AG10803 (cell line): Measurements from ENCODE around the gene PRKAG2.
A peak's percentile ranks its signal among the peaks of the same experiment; 100 is the strongest.

Experiments used
- DNase-seq: peaks from one replicate; pipeline ENCODE4 v3.0.0; 2010; ENCODE audit warnings: low read depth
- H3K4me3 ChIP-seq: 2 replicates; pipeline ENCODE4 v1.5.1; 2011; ENCODE audit warnings: mild to moderate bottlenecking, low read length, control low read depth
- TF ChIP-seq, protein P1 (sequence below): conservative IDR thresholded peaks from 2 replicates; pipeline ENCODE4 v1.5.1; 2011; ENCODE audit warnings: mild to moderate bottlenecking, low read length, control low read depth, inconsistent platforms

PRKAG2 gene

DNA sequence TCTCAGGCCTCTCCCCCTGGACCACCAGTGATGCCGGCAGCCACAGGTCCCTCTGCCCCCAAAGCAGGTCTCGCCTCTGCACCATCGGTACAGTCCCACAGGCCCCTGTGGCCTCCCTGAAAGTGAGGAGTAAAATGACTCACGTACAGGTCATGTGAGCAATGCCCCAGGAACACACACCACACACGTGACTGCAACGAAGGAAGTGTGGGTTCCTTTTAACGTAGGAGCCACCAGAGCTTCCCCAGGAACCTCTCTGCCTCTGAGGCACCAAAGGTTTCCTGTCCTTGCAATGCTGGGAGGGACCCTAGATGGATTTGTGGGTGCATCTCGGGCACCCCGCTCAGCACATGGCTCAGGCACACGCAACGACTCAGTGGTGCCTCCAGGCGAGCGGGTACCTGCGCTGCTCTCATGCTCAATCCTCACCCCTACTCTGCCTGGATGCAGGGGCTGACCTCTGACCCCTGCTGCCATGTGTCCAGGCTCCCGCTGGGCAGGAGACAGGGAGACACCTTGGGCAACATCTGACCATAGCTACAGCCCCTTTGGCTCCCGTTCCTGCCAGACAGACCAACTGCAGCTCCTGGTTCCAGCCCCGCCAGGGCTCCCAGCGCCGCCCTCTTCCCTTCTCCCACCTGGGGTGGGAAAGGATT is 120.7 kb downstream of the PRKAG2 start:
- TF ChIP-seq, protein P1, sequence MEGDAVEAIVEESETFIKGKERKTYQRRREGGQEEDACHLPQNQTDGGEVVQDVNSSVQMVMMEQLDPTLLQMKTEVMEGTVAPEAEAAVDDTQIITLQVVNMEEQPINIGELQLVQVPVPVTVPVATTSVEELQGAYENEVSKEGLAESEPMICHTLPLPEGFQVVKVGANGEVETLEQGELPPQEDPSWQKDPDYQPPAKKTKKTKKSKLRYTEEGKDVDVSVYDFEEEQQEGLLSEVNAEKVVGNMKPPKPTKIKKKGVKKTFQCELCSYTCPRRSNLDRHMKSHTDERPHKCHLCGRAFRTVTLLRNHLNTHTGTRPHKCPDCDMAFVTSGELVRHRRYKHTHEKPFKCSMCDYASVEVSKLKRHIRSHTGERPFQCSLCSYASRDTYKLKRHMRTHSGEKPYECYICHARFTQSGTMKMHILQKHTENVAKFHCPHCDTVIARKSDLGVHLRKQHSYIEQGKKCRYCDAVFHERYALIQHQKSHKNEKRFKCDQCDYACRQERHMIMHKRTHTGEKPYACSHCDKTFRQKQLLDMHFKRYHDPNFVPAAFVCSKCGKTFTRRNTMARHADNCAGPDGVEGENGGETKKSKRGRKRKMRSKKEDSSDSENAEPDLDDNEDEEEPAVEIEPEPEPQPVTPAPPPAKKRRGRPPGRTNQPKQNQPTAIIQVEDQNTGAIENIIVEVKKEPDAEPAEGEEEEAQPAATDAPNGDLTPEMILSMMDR: no peak
- DNase-seq: peak; percentile 29
- H3K4me3 ChIP-seq: no peak overlapping the region

DNA sequence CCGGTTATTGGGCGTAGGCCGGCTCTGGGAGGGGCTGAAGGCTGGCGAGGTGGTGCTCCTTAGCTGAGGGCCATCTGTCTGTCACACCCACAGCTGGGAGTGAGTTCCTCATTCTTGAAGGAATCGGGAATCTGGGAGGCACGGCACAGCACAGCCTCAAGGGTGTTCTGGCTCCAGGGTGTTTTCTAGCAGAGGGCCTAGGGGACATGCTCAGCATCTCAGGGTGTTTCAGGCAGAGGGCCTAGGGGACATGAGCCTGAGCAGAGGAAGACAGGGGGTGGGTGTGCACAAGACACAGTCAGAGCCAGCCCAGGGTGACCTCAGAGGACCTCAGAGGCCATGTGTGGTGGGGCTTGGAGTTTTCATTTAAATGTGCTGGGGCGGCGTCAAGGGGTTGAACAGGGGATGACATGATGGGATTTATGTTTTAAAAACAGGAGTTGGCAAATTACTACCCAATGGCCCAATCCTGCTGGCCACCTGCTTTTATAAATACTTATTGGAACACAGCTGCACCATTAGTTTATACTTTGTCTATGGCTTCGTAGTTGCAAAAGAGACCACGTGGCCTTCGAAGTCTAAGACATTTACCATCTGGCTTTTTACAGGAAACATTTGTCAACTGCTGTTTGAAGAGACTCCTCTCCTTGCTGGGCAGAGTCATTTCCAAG is 121.6 kb downstream of the PRKAG2 start:
- no peak overlapping the region for H3K4me3 ChIP-seq
- DNase-seq: peak; percentile 88
- TF ChIP-seq, protein P1: no peak; the same call in none of the 2 replicates

DNA sequence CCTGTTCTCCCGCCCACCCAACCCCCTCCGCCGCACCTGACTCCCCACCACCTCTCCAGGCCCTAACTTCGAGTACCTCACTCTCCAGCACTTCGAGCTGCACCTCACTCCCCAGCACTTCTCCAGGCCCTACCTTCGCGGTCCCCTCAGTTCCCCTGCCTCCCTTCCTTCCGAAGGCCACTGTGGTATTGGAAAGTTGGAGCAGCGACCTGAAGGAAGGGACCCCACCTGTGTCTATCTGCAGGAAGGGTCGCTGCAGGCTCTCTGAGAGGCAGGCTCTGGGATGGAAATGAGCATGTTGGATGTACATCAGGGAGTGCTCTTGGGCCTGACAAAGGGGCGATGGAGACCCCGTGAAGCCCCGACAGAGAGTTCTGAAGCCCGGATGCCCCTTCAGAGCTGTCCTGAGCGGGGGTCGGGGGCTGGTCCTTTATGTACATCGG is 122.2 kb downstream of the PRKAG2 start:
- no peak overlapping the region for H3K4me3 ChIP-seq
- TF ChIP-seq, protein P1: no peak
- DNase-seq: no peak

DNA sequence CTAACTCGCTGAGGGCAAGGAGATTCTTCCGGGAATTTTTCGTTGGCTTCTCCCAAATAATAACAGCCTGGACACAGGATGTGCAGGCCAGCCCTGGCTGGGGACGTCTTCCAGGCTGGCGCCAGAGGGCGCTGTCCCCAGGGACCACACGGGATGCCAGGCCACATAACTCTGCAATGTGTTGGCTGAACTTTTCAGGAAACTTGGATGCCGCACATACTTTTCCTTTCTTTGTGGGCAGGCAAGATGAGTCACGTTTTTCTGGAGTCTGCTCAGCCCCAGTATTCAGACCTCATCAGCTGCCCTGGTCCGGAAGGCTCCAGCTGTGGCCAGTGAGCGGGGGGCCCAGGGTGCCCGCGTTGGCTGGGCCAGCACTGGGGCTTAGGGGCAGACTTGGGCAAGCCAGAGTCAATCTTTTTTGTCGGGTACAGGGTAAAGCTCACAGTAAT is 122.7 kb downstream of the PRKAG2 start:
- peak; percentile 99 for DNase-seq
- no peak overlapping the region for H3K4me3 ChIP-seq
- TF ChIP-seq, protein P1: peak; percentile 99

DNA sequence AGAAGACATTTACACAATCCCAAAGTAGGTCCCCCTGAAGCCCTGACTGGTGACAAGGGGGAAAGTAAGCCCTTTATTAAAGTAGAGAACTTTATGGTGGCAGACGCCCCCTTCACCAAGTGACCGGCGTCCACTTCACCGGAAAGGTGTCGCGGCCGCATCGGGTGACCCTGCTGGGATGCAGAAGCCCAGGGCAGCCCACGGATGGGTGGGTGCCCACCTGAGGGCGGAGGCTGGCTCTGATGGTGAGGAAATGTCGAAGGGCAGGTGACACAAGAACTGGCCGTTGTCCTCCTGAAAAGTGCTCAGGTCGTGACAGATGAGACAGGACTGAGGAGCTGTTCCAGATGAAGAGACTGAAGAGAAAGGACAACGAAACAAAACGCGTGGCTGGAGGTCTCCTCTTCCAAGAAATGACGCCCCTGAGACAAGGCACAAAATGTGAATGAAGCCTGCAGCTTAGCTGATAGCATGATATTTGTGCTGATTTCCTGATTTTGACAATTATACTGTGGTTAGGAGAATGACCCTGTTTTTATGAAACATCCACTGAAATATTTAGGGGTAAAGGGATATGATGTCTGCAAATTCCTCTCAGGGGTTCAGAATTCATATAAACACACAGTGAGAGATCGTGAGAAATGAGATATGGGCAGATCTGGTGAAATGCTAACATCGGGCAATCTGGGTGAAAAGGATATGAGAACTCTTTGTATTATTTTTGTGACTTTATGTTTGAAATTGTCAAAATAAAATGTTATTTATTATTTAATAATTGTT is 123.9 kb downstream of the PRKAG2 start:
- no peak for DNase-seq
- no peak overlapping the region for H3K4me3 ChIP-seq
- TF ChIP-seq, protein P1: no peak

DNA sequence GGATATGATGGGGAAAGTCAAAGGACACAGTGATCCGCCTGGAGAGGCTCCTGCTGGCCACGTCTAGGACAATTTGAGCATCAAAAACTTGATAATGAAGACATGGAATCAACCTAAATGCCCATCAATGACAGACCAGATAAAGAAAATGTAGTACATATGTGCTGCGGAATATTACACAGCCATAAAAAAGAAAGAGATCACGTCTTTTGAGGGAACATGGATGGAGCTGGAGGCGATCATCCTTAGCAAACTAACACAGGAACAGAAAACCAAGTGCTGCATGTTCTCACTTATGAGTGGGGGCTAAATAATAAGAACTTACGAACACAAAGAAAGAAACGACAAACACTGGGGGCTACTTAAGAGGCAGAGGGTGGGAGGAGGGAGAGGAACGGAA is 124.9 kb downstream of the PRKAG2 start:
- H3K4me3 ChIP-seq: no peak overlapping the region
- TF ChIP-seq, protein P1: no peak
- DNase-seq: no peak
